Retina (tissue), 1 donor: ENCODE results near the gene CTSW.

Experiments used
- DNase-seq: peaks from one replicate; pipeline ENCODE4 v3.0.0-alpha.2; 2016

CTSW gene

DNA sequence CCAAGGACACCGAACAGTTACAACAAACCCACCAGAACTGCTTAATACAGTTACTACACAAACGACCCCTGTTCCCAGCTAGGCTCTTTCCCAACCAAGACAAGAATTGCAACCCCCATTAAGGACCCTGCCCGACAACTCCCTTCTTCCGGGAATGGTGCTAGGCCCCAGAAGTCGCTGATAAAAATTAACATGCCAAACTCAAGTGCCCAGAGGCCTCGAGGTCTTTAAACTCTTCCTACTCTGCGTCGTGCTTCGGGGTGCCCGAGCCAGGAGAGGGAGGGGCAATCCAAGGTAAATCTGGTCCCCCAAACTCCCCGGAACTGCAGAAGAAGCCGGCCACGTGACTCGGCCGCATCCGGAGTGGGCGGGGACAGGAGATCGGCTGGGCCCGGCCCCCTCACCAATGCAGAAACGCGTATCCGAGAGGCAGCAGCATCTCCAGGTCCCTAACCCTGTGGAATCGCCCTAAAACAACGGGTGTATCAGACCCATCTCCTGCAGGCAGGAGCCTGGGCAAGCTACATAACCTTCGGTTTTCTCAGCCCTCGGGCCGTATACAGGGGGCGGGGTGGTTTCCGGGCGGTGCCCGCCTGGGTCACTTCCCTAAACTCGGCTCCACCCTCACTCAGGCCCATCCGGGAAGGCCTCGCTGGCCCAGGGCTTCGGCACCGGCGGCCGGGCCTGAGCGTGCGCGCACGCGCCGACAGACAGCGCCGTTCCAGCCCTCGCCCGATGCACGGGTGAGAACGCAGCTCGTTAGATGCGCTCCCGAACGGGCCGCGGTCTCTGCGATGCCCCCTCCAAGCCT, 22.7 kb upstream of the CTSW start:
- peak; percentile 79 for DNase-seq

DNA sequence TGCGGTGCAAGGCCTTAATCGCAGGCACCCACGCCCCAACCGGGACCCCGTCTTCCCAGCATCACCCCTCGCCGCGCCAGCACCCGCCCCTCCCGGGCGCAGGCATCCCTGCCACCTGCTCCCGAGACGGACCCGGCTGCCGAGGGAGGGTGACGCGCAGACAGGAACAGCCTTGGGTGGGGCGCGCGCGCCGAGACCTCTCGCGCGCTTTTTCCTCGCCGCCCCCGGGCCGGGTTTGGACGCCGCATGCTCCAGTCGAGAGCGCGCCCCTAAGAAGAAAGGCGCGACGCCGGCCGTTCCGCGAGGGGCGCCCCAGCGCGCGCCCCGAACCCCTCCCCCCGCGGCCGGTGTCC, 22.2 kb upstream of the CTSW start:
- DNase-seq: no peak

DNA sequence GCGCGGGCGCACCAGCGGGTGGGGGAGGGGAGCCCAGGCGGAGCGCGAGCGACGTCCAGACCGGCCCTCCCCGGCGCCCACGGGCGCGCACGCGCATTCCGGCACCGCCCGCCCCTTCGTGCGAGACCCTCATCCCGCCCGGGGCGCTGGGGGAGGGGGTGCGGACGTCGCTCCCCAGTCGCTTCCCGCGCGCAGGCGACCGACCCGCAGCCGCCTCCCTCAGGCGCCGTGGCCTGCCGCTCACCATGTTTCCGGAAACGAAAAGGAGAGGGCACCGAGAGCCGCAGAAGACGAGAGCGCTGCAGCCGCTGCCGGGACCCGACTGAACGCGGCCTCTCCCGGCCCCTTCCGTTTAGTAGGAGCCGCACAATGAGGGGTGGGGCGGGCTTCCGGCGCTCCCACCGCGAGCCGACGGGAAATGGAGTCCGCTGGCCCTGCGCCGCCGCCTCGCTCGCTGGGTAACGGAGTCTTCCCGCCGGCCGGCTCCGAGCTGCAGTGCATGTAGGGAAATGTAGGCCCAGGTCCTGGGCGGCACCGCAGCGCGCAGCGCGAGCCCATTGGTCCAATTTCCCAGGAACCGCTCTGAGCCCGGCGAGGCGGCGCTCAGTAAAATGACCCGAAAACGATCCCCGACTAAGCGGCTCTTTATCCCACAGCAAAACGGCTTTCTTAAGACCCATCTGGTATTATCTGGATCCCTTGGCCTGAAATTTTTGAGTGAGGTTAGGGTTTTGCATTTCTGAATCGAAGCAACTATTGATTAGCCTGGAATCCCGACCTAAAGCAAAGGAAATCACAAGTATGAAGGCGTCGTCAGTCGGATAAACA, 21.6 kb upstream of the CTSW start, which contains the start of gene CFL1:
Gene CFL1 (minus strand): TSS at position 328 of the 828 bp plus-strand sequence. CDS start 81 bp downstream, at position 247.
- DNase-seq: peak; percentile 99

- no peak for DNase-seq
Observed at GRCh38 chr11:65858681-65859087, 21.0 kb upstream of the CTSW start.

- DNase-seq: peak; percentile 96
Observed at GRCh38 chr11:65859095-65859811, 20.4 kb upstream of the CTSW start.

DNA sequence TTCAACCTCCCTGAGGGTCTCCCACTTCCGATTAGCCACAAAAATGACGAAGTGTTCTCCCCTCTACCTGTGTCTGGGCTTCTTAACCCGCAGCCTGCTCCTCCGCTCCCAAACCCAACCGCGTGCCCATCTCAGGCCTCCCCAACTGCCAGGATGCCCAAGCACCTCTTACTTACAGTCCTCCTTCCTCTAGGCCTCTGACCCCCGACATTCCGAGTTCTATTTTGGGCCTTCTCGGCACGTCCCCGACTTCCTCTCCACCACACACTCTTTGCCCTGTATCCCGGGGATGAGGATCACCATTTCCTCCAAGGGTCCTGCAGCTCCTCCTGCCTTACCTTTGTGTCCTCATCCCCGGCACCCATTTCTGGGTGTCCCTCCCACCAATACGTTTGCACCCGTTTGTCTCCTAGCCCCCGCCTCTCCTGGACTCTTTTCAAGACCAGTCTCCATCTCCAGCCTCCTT, 19.8 kb upstream of the CTSW start:
- no peak for DNase-seq

GRCh38 chr11:65860278-65861164, 19.1 kb upstream of the CTSW start, which contains the start of gene MUS81:
TSS of gene MUS81 (plus strand) at chr11:65860433. CDS start at chr11:65860754, 321 bp downstream.
- DNase-seq: peak; percentile 98

DNA sequence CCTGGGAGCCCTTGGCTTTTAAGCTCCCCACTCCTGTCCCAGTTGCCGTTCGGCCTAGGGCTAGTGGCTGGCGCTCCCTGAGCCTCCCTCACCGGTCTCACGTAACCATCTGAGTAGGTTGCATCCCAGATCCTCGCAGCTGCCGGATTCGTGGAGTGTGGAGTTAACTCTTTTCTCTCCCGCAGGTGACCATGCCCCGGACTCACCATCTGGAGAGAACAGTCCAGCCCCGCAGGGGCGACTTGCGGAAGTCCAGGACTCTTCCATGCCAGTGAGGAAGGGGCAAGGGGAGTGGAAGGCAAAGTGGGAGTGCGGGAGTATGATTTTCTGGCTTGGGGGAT, 18.5 kb upstream of the CTSW start:
- no peak for DNase-seq

DNA sequence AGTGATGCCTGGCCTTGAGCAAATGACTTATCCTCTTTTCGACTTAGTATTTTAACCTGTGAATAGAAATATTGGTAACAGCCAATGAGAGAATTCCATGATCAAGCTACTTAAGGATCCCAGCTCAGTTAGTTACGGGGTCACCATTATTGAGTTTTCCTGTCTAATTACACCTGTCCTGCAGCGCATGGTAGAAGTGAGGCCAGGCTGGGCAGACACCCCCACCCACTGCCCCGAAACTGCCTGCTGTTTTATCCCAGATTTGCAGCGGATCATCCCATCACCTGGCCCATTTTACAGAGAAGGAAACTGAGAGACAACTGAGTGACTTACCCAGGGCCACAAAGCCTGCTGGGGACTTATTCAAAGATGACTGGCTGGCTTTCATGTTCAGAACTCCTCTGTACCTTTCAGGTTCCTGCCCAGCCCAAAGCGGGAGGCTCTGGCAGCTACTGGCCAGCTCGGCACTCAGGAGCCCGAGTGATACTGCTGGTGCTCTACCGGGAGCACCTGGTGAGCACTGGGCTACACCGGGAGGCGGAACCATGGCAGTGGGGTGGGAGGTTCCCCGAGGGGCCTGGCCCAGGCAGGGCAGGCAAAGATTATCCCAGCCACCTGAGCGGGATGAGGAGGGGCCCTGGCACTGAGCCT, 18.0 kb upstream of the CTSW start:
- no peak for DNase-seq

DNA sequence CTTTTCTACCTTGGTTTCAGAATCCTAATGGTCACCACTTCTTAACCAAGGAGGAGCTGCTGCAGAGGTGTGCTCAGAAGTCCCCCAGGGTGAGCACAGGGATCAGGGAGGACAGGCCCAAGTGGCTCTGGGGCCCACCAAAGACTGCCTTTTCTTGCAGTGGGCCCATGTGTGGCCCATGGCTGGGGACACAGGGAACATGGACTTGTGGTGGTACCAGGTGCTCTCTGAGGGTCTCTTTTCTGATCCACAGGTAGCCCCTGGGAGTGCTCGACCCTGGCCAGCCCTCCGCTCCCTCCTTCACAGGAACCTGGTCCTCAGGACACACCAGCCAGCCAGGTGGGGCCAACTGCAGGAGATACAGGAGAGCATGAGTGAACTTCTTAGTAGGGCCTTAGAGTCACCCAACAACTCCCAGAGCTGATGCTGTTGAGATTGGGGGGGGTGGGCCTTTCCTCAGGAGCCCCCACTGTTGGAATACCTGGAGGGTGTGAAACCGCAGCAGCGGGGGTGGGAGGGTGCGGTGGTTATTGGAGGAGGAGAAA, 17.4 kb upstream of the CTSW start:
- no peak for DNase-seq

- DNase-seq: no peak
Observed at GRCh38 chr11:65862941-65863888, 16.4 kb upstream of the CTSW start.

GRCh38 chr11:65863889-65864705, 15.5 kb upstream of the CTSW start:
- DNase-seq: no peak

DNA sequence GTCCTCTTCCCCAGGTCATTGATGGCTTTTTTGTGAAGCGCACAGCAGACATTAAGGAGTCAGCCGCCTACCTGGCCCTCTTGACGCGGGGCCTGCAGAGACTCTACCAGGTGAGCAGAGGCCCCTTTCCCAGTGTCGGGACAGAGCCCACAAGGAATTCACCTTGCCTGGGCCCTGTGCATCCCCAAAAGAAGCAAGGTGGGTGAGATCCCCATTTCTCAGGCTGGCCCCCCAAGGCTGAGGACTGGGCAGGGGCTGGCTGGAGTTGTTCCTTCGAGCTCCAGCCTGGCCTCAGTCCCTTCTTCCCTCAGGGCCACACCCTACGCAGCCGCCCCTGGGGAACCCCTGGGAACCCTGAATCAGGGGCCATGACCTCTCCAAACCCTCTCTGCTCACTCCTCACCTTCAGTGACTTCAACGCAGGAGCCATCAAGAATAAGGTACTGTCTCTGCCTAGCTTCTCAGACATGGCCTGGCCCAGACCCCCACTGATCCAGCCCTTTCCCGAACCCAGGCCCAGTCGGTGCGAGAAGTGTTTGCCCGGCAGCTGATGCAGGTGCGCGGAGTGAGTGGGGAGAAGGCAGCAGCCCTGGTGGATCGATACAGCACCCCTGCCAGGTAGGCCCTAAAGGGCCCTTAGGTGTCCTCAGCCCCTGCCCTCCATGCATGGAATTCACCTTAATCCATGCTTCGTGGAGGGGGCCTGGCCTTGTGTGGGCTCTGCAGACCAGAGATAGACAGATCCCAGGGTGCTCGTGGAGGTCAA, 14.7 kb upstream of the CTSW start:
- no peak for DNase-seq

GRCh38 chr11:65865550-65866172, 14.0 kb upstream of the CTSW start:
- DNase-seq: no peak

DNA sequence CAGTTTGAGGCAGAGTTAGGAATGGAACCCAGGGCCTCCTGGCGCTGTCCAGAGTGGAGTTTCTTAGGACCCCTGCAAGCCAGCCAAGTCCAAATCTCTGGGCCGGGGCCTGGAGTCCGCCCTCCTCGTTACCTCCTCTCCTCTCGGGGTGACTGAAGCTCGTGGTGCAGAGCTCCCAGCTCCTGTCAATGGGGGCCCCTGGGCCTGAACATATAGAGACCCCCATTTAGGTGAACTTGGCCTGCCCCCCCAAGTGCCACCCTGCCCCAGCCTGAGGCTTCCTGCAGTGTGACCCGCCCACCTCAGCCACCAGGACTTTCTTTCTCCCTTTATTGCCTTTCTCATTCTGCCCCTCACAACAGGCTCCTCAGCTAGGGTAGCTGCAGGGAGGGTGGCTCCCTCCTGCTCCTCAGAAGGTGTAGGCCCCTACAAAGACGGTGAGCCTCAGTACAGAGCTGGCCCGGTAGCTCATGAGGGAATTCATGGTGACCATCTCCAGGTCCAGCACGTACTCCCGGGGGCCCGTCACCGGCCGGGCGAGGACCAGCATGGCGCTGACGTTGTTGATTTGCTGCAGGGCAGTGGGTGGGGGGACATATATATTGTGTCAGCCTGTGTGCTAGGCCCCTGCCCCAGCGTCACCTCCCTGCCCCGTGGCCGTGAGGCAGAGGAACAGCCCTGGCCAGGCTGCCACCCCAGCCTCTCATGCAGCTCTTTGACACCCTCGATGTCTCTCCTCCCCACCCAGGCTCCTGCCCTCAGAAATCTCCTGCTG, 12.9 kb upstream of the CTSW start:
- DNase-seq: no peak

DNA sequence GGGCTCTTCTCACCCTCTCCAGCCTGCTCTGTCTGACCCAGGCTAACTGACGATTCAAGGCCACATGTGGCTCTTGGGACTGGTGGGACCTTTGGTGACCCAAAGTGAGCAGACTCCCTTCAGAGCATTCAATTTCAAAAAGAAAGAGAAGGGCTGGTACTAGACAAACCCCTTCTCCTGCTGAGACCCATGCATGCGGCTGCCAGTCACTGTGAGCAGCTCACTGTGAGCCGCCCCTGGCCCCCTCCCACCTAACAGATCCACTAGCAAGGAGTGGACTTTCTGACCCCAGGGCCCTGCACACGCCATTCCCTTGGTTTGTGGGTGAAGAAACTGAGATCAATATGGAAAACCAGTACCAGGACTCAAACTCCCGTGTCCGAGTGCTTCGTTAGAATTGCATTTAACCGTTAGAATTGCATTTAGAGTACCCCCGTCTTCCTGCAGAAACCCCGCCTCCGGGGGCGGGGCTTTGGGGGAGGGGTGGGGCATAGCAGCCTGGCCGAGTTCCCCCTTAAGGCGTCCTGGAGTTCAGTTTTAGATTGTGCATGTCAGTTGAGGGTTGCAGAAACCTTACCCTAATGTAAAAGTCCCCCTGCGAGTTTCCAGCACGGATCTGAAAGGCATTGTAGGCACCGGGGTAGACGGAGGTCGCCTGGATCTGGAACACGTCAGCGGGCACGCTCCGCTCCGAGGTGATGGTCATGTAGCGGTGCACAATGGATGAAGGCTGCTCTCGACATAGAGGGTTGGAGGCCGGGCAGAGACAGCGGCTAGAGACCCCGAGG, 12.2 kb upstream of the CTSW start:
- DNase-seq: peak; percentile 39
